IMR-90 (cell line): ENCODE data around the gene TNFRSF21. TPM values are rescaled to one million over a fixed set of nuclear protein-coding genes. Genes with fewer than 3 reads are reported as not detected.

Experiments used
- ATAC-seq: fragments of 200-7000 bp; cut with Tn5 transposase; 2 replicates; pipeline ENCODE4 v1.9.1; 2020; ENCODE audit warnings: low read depth, mild to moderate bottlenecking, moderate library complexity
- BruUV-seq: library from RNA; stranded (reverse); fragments of 400-500 nt; replicated peaks from 2 replicates; lab custom pipeline; 2021; lab: Mats Ljungman, UMichigan
- CTCF ChIA-PET: fragments of 300-600 bp; formaldehyde crosslinking; extraction: SDS; loops from one replicate; lab custom pipeline; 2021; ENCODE audit warnings: antibody characterized with exemption; lab: Yijun Ruan, JAX
- POLR2A ChIA-PET: fragments of 300-600 bp; sonication (Branson Sonifier 250); formaldehyde crosslinking; loops from one replicate; lab custom pipeline; 2022; ENCODE audit warnings: antibody characterized with exemption; ENCODE audit not compliant: unreplicated experiment; lab: Charles Lee
- DNase-seq: peaks from one replicate; pipeline ENCODE4 v3.0.0; 2013
- H2AFZ ChIP-seq: replicated peaks from 2 replicates; pipeline ENCODE3; 2013; ENCODE audit warnings: low read length, mild to moderate bottlenecking; ENCODE audit not compliant: poor library complexity
- H2AK5ac ChIP-seq: 2 replicates; pipeline ENCODE4 v1.6.1; 2013; ENCODE audit warnings: low read depth, low read length, inconsistent platforms
- H2AK9ac ChIP-seq: replicated peaks from 2 replicates; pipeline ENCODE3; 2013; ENCODE audit warnings: mild to moderate bottlenecking, low read depth, low read length, moderate library complexity; ENCODE audit not compliant: poor library complexity
- H2BK120ac ChIP-seq: 2 replicates; pipeline ENCODE4 v1.6.1; 2013; ENCODE audit warnings: low read depth, low read length, inconsistent platforms
- H2BK15ac ChIP-seq: 3 replicates; pipeline ENCODE4 v1.6.1; 2013; ENCODE audit warnings: low read depth, low read length, inconsistent platforms
- H2BK20ac ChIP-seq: 2 replicates; pipeline ENCODE4 v1.6.1; 2013; ENCODE audit warnings: low read depth, mild to moderate bottlenecking, inconsistent platforms, low read length, moderate library complexity
- H2BK5ac ChIP-seq: 2 replicates; pipeline ENCODE4 v1.6.1; 2013; ENCODE audit warnings: mild to moderate bottlenecking, low read depth, low read length, inconsistent platforms; ENCODE audit not compliant: poor library complexity, severe bottlenecking
- H3K14ac ChIP-seq: replicated peaks from 2 replicates; pipeline ENCODE4 v1.6.1; 2013; ENCODE audit warnings: low read depth, low read length, inconsistent platforms
- H3K18ac ChIP-seq: 2 replicates; pipeline ENCODE4 v1.6.1; 2013; ENCODE audit warnings: low read depth, low read length, control low read depth
- H3K23ac ChIP-seq: 2 replicates; pipeline ENCODE4 v1.6.1; 2013; ENCODE audit warnings: low read depth, low read length, inconsistent platforms
- H3K27ac ChIP-seq: 2 replicates; pipeline ENCODE4 v1.5.1; 2013; ENCODE audit warnings: mild to moderate bottlenecking, control low read depth, low read length; ENCODE audit not compliant: insufficient read depth
- H3K27me3 ChIP-seq: 2 replicates; pipeline ENCODE4 v1.6.1; 2013; ENCODE audit warnings: low read length; ENCODE audit not compliant: control insufficient read depth, insufficient read depth
- H3K36me3 ChIP-seq: 2 replicates; pipeline ENCODE4 v1.6.1; 2013; ENCODE audit warnings: low read length, mixed read lengths; ENCODE audit not compliant: control insufficient read depth, insufficient read depth
- H3K4ac ChIP-seq: 2 replicates; pipeline ENCODE4 v1.6.1; 2013; ENCODE audit warnings: low read depth, low read length, inconsistent platforms
- H3K4me1 ChIP-seq: 2 replicates; pipeline ENCODE4 v1.6.1; 2013; ENCODE audit warnings: low read length, mixed read lengths; ENCODE audit not compliant: control insufficient read depth, insufficient read depth
- H3K4me2 ChIP-seq: 2 replicates; pipeline ENCODE4 v1.6.1; 2013; ENCODE audit warnings: low read depth, mild to moderate bottlenecking, control low read depth, low read length, moderate library complexity
- H3K4me3 ChIP-seq: 2 replicates; pipeline ENCODE4 v1.5.1; 2013; ENCODE audit warnings: low read depth, mild to moderate bottlenecking, control low read depth, low read length, moderate library complexity; ENCODE audit not compliant: insufficient read depth
- H3K56ac ChIP-seq: 2 replicates; pipeline ENCODE4 v1.6.1; 2013; ENCODE audit warnings: low read length, inconsistent platforms; ENCODE audit not compliant: insufficient read depth; ENCODE audit errors: extremely low read depth
- H3K79me1 ChIP-seq, 2 experiments: 2 replicates each; pipeline ENCODE4 v1.6.1; 2013; ENCODE audit warnings: low read length in 2 of 2, inconsistent platforms in 1 of 2, low read depth in 1 of 2
- H3K9ac ChIP-seq: 2 replicates; pipeline ENCODE4 v1.6.1; 2013; ENCODE audit warnings: low read depth, low read length, control low read depth
- H3K9me1 ChIP-seq: 2 replicates; pipeline ENCODE4 v1.6.1; 2013; ENCODE audit warnings: low read length, inconsistent platforms; ENCODE audit not compliant: insufficient read depth
- H3K9me3 ChIP-seq: 2 replicates; pipeline ENCODE4 v1.6.1; 2013; ENCODE audit warnings: low read length; ENCODE audit not compliant: control insufficient read depth, insufficient read depth
- H4K20me1 ChIP-seq: 2 replicates; pipeline ENCODE4 v1.6.1; 2013; ENCODE audit warnings: low read length, inconsistent platforms; ENCODE audit not compliant: insufficient read depth
- H4K5ac ChIP-seq: 2 replicates; pipeline ENCODE4 v1.6.1; 2013; ENCODE audit warnings: mild to moderate bottlenecking, low read depth, low read length, control low read depth
- H4K8ac ChIP-seq, 2 experiments: 2 replicates each; pipeline ENCODE4 v1.6.1; 2013; ENCODE audit warnings: low read depth in 2 of 2, low read length in 2 of 2, control low read depth in 1 of 2, inconsistent platforms in 1 of 2
- H4K91ac ChIP-seq: 2 replicates; pipeline ENCODE4 v1.6.1; 2013; ENCODE audit warnings: low read depth, low read length, inconsistent platforms; ENCODE audit not compliant: insufficient read depth
- BHLHE40 ChIP-seq: fragments of 150-350 bp; IDR thresholded peaks from 2 replicates; pipeline ENCODE4 v1.6.1; 2016; ENCODE audit warnings: mild to moderate bottlenecking, low read depth, low read length
- CEBPB ChIP-seq: IDR thresholded peaks from 2 replicates; pipeline ENCODE4 v1.6.1; 2012; ENCODE audit warnings: low read depth, low read length, improper control_type of control experiment
- CHD1 ChIP-seq: IDR thresholded peaks from 2 replicates; pipeline ENCODE4 v1.6.1; 2012; ENCODE audit warnings: low read depth, low read length, improper control_type of control experiment
- MAFK ChIP-seq: IDR thresholded peaks from 2 replicates; pipeline ENCODE4 v1.6.1; 2012; ENCODE audit warnings: low read depth, low read length, improper control_type of control experiment
- MAZ ChIP-seq: IDR thresholded peaks from 2 replicates; pipeline ENCODE4 v1.6.1; 2012; ENCODE audit warnings: low read depth, mild to moderate bottlenecking, low read length, improper control_type of control experiment, moderate library complexity, borderline replicate concordance
- NFE2L2 ChIP-seq: fragments of 150-350 bp; IDR thresholded peaks from 2 replicates; pipeline ENCODE4 v1.6.1; 2016; ENCODE audit warnings: low read depth, mild to moderate bottlenecking, low read length
- POLR2A ChIP-seq: IDR thresholded peaks from 2 replicates; pipeline ENCODE4 v1.6.1; 2012; ENCODE audit warnings: mild to moderate bottlenecking, low read depth, low read length
- RAD21 ChIP-seq: IDR thresholded peaks from 2 replicates; pipeline ENCODE4 v1.6.1; 2012; ENCODE audit warnings: low read length, improper control_type of control experiment
- RCOR1 ChIP-seq: IDR thresholded peaks from 2 replicates; pipeline ENCODE4 v1.6.1; 2012; ENCODE audit warnings: mild to moderate bottlenecking, low read length, improper control_type of control experiment; ENCODE audit not compliant: insufficient replicate concordance
- RFX5 ChIP-seq: IDR thresholded peaks from 2 replicates; pipeline ENCODE4 v1.8.0; 2012; ENCODE audit warnings: low read depth, mild to moderate bottlenecking, low read length, moderate library complexity
- SMC3 ChIP-seq: fragments of 150-350 bp; IDR thresholded peaks from 2 replicates; pipeline ENCODE4 v1.6.1; 2016; ENCODE audit warnings: low read depth, mild to moderate bottlenecking, antibody characterized with exemption, low read length, moderate library complexity
- WGBS, 2 experiments: methylation state at CpG; one replicate each; pipeline versions ENCODE4 v1.1.5 to v1.1.7; 2013; ENCODE audit warnings: missing lambda C conversion rate in 2 of 2; ENCODE audit not compliant: insufficient read length in 1 of 2; ENCODE audit errors: extremely low coverage in 2 of 2; 5-methylcytosine and 5-hydroxymethylcytosine counted together
- dilution Hi-C: fragments of 300-500 bp; cut with HindIII; formaldehyde crosslinking; loops from one replicate; pipeline ENCODE4 v1.14.3; 2018; ENCODE audit warnings: low sequenced_read_pairs; ENCODE audit not compliant: unreplicated experiment
- in situ Hi-C: fragments of 300-500 bp; cut with MboI; formaldehyde crosslinking; loops from 3 replicates; pipeline ENCODE4 v1.14.3; 2019; ENCODE audit warnings: low sequenced_read_pairs, inconsistent platforms, mixed read lengths
- intact Hi-C: fragments of 100-400 bp; cut with micrococcal nuclease; formaldehyde crosslinking; loops from 2 replicates; pipeline ENCODE4 v1.10.0; 2022
- polyA plus RNA-seq, 3 experiments: library from polyadenylated mRNA; depleted of rRNA; stranded (reverse); fragments of >200 nt; gene quantifications; 2 replicates each; pipeline ENCODE4 v1.2.3, GENCODE V29; 2012; ENCODE audit warnings: low replicate concordance in 1 of 3
- total RNA-seq: library from RNA; depleted of rRNA; stranded (reverse); fragments of >200 nt; gene quantifications from 2 replicates; pipeline ENCODE4 v1.2.3, GENCODE V29; 2012
- TF ChIP-seq, protein P1 (sequence below): conservative IDR thresholded peaks from 2 replicates; pipeline ENCODE4 v1.5.1; 2012; ENCODE audit warnings: mild to moderate bottlenecking, low read depth, low read length, improper control_type of control experiment
- TF ChIP-seq, protein P2 (sequence below): fragments of 150-350 bp; IDR thresholded peaks from 2 replicates; pipeline ENCODE4 v1.6.1; 2017; ENCODE audit warnings: mild to moderate bottlenecking, antibody characterized with exemption, low read length, low read depth
- TF ChIP-seq, protein P3 (sequence below): fragments of 150-350 bp; IDR thresholded peaks from 2 replicates; pipeline ENCODE4 v1.6.1; 2016; ENCODE audit warnings: low read depth, mild to moderate bottlenecking, low read length, moderate library complexity, borderline replicate concordance

The TNFRSF21 gene
- total and polyA plus RNA-seq, 2 of the 4 experiments (the other 2 are of a cell fraction) = 2.9 to 6.9 TPM

DNA sequence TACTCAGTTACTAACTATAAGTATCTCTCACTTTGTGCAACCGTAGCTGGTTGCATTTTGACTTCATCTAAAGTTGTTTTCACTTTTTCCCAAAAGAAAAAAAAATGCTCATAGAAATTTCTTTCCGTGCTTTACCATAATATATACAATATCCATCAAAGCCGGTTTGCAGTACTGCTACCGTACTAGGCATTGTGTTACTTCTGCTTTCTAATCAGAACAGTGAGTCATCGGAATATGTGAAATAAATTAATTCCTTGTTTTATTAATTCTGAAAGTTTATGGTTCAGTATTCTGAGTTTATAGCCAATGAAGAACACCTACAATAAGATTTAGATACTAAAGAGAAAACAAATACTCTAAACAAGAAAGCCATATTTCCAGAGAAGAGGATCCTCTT is 72.5 kb downstream of the TNFRSF21 start:
- no peak overlapping the region for H3K23ac ChIP-seq
- dilution Hi-C loops = no loop called here
- H2AK5ac ChIP-seq = no peak overlapping the region
- WGBS, 2 experiments = 63% methylated on average over 1 of the region's 5 CpGs; no CpG with 5 or more reads in 1 of the 2 experiments
- peaks cover 10% of the 10 kb centered on the region for H3K36me3 ChIP-seq
- H3K14ac ChIP-seq = no peak overlapping the region
- intact Hi-C loops = no loop called here
- no peak overlapping the region for H3K56ac ChIP-seq
- no peak overlapping the region for H4K91ac ChIP-seq
- H3K9me1 ChIP-seq = peaks cover 3% of the 10 kb centered on the region; the same call in 1 of the 2 replicates
- no peak overlapping the region for H2AK9ac ChIP-seq
- CTCF ChIA-PET = interaction anchor here (0.8 to 2.0 kb wide), 2 partner anchors 10 to 84 kb away, joined by 4 to 6 read pairs; no protein-coding TSS in a partner anchor
- no peak overlapping the region for H4K8ac ChIP-seq
- no peak for DNase-seq
- H3K18ac ChIP-seq = no peak overlapping the region
- H2BK120ac ChIP-seq = no peak overlapping the region
- peaks cover 3% of the 10 kb centered on the region; the same call in 1 of the 2 replicates for H3K4me1 ChIP-seq
- POLR2A ChIA-PET = no interaction called here
- H3K9ac ChIP-seq = no peak overlapping the region
- no peak overlapping the region for H4K5ac ChIP-seq
- ATAC-seq = no peak
- no peak overlapping the region for H3K4me2 ChIP-seq
- no peak overlapping the region for H2BK20ac ChIP-seq
- in situ Hi-C loops = no loop called here
- no peak overlapping the region for H2BK5ac ChIP-seq
- no TSS peak for BruUV-seq
- no peaks in the 10 kb centered on the region for H3K27me3 ChIP-seq
- no peaks in the 10 kb centered on the region for H4K20me1 ChIP-seq
- TF ChIP-seq RFX5 (no peak), MAFK (no peak), RAD21 (no peak), RCOR1 (no peak), CHD1 (no peak), MAZ (no peak), CEBPB (no peak), POLR2A (no peak), NFE2L2 (no peak), BHLHE40 (no peak), SMC3 (no peak)
- TF ChIP-seq, protein P1, sequence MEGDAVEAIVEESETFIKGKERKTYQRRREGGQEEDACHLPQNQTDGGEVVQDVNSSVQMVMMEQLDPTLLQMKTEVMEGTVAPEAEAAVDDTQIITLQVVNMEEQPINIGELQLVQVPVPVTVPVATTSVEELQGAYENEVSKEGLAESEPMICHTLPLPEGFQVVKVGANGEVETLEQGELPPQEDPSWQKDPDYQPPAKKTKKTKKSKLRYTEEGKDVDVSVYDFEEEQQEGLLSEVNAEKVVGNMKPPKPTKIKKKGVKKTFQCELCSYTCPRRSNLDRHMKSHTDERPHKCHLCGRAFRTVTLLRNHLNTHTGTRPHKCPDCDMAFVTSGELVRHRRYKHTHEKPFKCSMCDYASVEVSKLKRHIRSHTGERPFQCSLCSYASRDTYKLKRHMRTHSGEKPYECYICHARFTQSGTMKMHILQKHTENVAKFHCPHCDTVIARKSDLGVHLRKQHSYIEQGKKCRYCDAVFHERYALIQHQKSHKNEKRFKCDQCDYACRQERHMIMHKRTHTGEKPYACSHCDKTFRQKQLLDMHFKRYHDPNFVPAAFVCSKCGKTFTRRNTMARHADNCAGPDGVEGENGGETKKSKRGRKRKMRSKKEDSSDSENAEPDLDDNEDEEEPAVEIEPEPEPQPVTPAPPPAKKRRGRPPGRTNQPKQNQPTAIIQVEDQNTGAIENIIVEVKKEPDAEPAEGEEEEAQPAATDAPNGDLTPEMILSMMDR = no peak
- TF ChIP-seq, protein P2, sequence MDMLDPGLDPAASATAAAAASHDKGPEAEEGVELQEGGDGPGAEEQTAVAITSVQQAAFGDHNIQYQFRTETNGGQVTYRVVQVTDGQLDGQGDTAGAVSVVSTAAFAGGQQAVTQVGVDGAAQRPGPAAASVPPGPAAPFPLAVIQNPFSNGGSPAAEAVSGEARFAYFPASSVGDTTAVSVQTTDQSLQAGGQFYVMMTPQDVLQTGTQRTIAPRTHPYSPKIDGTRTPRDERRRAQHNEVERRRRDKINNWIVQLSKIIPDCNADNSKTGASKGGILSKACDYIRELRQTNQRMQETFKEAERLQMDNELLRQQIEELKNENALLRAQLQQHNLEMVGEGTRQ = no peak
- TF ChIP-seq, protein P3, sequence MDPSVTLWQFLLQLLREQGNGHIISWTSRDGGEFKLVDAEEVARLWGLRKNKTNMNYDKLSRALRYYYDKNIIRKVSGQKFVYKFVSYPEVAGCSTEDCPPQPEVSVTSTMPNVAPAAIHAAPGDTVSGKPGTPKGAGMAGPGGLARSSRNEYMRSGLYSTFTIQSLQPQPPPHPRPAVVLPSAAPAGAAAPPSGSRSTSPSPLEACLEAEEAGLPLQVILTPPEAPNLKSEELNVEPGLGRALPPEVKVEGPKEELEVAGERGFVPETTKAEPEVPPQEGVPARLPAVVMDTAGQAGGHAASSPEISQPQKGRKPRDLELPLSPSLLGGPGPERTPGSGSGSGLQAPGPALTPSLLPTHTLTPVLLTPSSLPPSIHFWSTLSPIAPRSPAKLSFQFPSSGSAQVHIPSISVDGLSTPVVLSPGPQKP = no peak
- no peak overlapping the region for H3K4ac ChIP-seq
- no peak overlapping the region for H2AFZ ChIP-seq
- no peaks in the 10 kb centered on the region for H3K9me3 ChIP-seq
- H2BK15ac ChIP-seq = no peak overlapping the region
- no peak overlapping the region for H3K27ac ChIP-seq
- H3K79me1 ChIP-seq = peaks cover 0 to 4% of the 10 kb centered on the region in 2 experiments; a peak in 1 of 4 replicates
- no peak overlapping the region for H3K4me3 ChIP-seq
